ENCODE data around the gene OLIG1. TPM values are rescaled to one million over a fixed set of nuclear protein-coding genes. Genes with fewer than 3 reads are reported as not detected.

The OLIG1 gene
- total RNA-seq, 1 experiment from 2014 or later, result not detected

DNA sequence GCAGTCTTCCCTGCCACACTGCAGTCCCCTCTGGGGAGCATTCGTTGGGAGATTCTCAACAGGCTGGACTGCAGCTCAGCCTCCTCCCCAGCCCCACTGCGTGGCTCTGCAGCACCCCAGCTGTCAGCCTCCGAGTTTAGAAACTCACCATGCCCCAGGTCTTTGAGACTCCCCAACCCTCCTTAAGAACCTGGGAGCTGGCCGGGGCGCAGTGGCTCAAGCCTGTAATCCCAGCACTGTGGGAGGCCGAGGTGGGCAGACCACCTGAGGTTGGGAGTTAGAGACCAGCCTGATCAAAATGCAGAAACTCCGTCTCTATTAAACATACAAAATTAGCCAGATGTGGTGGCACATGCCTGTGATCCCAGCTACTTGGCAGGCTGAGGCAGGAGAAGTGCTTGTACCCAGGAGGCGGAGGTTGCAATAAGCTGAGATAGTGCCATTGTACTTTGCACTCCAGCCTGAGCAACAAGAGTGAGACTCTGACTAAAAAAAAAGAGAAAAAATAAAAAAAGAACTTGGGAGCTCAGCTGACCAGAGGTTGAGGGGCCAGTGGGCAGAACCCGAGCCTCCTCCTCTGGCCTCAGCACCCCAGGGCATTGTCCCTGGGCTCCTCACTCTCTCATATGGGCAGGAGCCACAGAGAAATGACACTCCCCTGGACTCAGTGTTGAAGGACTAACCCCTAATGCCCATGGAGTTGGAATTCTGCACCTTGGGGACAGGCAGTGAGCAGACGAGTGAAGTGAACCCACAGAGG lies 38.6 kb upstream of the OLIG1 start:
- TF ChIP-seq, protein P1, sequence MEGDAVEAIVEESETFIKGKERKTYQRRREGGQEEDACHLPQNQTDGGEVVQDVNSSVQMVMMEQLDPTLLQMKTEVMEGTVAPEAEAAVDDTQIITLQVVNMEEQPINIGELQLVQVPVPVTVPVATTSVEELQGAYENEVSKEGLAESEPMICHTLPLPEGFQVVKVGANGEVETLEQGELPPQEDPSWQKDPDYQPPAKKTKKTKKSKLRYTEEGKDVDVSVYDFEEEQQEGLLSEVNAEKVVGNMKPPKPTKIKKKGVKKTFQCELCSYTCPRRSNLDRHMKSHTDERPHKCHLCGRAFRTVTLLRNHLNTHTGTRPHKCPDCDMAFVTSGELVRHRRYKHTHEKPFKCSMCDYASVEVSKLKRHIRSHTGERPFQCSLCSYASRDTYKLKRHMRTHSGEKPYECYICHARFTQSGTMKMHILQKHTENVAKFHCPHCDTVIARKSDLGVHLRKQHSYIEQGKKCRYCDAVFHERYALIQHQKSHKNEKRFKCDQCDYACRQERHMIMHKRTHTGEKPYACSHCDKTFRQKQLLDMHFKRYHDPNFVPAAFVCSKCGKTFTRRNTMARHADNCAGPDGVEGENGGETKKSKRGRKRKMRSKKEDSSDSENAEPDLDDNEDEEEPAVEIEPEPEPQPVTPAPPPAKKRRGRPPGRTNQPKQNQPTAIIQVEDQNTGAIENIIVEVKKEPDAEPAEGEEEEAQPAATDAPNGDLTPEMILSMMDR (IDR thresholded peaks at IDR 0.05; ENCODE audit: insufficient read depth in 1 of 2, low read depth in 1 of 2, low read length in 1 of 2, severe bottlenecking in 1 of 2, unreplicated experiment in 1 of 2), result no peak
- no peak overlapping the region for H3K4me3 Mint-ChIP-seq (ENCODE audit: unreplicated experiment)
- no peaks in the 10 kb centered on the region for H3K9me3 Mint-ChIP-seq (ENCODE audit: unreplicated experiment)
- H3K27me3 Mint-ChIP-seq (ENCODE audit: insufficient read depth, unreplicated experiment), result peaks cover 18% of the 10 kb centered on the region
- H3K4me3 ChIP-seq (ENCODE audit: low read depth, low read length), result no peak overlapping the region
- BruUV-seq (replicated peaks), result no TSS peak
- DNase-seq, result no peak
- H3K36me3 Mint-ChIP-seq (ENCODE audit: insufficient read depth, unreplicated experiment), result no peaks in the 10 kb centered on the region
- H3K36me3 ChIP-seq (ENCODE audit: control insufficient read depth, insufficient read depth, low read length), result no peaks in the 10 kb centered on the region
- no peaks in the 10 kb centered on the region for H3K4me1 Mint-ChIP-seq (ENCODE audit: low read depth, unreplicated experiment)
- POLR2A ChIA-PET, result no interaction called here
- intact Hi-C loops (cut with micrococcal nuclease; ENCODE audit: unreplicated experiment), result no loop called here
- no peak overlapping the region for H3K27ac Mint-ChIP-seq (ENCODE audit: unreplicated experiment)
- H3K9me3 ChIP-seq, result no peaks in the 10 kb centered on the region
- H3K27me3 ChIP-seq (replicated peaks; ENCODE audit: control insufficient read depth, insufficient read depth, low read length), result no peaks in the 10 kb centered on the region
- CTCF ChIA-PET, result no interaction called here
- H3K4me1 ChIP-seq, result no peaks in the 10 kb centered on the region

DNA sequence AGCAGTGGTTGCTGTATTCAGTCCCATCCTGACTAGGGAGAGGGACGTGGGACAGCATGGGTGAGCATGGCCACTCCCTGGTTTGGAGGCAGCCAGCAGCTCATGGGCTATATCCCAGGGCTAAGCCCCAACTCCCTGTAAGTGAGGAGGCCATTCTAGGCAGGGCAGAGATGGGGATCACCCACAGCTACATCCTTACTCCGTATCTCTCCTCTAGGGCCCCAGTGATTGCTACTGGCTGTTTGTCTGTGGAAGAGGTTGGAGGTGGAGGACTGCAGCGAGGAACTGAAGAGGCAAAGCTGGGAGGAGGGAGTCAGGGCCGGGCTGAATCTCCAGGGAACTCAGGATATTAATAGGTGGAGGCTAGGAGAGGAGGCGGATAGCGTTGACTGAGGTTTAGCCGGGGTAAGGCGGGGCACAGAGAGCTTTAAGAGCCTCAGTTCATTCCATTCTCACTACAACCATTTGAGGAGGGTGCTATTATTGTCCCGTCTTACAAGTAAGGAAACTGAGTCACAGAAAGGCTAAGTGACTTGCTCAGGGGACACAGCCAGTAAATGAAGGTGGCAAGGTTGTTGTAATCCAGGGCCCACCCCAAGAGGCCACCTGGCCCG lies 37.4 kb upstream of the OLIG1 start:
- no peaks in the 10 kb centered on the region for H3K4me1 ChIP-seq
- H3K36me3 ChIP-seq (ENCODE audit: control insufficient read depth, insufficient read depth, low read length), result no peaks in the 10 kb centered on the region
- H3K4me3 ChIP-seq (ENCODE audit: low read depth, low read length), result no peak overlapping the region
- CTCF ChIA-PET, result no interaction called here
- Mint-ChIP-seq H3K9me3 (ENCODE audit: unreplicated experiment) (no peaks in the 10 kb centered on the region), H3K36me3 (ENCODE audit: insufficient read depth, unreplicated experiment) (no peaks in the 10 kb centered on the region), H3K27me3 (ENCODE audit: insufficient read depth, unreplicated experiment) (peaks cover 23% of the 10 kb centered on the region), H3K27ac (ENCODE audit: unreplicated experiment) (no peak overlapping the region), H3K4me3 (ENCODE audit: unreplicated experiment) (no peak overlapping the region), H3K4me1 (ENCODE audit: low read depth, unreplicated experiment) (no peaks in the 10 kb centered on the region)
- H3K9me3 ChIP-seq, result no peaks in the 10 kb centered on the region
- no TSS peak for BruUV-seq (replicated peaks)
- POLR2A ChIA-PET, result no interaction called here
- no peak for DNase-seq
- H3K27me3 ChIP-seq (replicated peaks; ENCODE audit: control insufficient read depth, insufficient read depth, low read length), result no peaks in the 10 kb centered on the region
- TF ChIP-seq, protein P1 (IDR thresholded peaks at IDR 0.05; ENCODE audit: insufficient read depth in 1 of 2, low read depth in 1 of 2, low read length in 1 of 2, severe bottlenecking in 1 of 2, unreplicated experiment in 1 of 2), result no peak
- intact Hi-C loops (cut with micrococcal nuclease; ENCODE audit: unreplicated experiment), result no loop called here

DNA sequence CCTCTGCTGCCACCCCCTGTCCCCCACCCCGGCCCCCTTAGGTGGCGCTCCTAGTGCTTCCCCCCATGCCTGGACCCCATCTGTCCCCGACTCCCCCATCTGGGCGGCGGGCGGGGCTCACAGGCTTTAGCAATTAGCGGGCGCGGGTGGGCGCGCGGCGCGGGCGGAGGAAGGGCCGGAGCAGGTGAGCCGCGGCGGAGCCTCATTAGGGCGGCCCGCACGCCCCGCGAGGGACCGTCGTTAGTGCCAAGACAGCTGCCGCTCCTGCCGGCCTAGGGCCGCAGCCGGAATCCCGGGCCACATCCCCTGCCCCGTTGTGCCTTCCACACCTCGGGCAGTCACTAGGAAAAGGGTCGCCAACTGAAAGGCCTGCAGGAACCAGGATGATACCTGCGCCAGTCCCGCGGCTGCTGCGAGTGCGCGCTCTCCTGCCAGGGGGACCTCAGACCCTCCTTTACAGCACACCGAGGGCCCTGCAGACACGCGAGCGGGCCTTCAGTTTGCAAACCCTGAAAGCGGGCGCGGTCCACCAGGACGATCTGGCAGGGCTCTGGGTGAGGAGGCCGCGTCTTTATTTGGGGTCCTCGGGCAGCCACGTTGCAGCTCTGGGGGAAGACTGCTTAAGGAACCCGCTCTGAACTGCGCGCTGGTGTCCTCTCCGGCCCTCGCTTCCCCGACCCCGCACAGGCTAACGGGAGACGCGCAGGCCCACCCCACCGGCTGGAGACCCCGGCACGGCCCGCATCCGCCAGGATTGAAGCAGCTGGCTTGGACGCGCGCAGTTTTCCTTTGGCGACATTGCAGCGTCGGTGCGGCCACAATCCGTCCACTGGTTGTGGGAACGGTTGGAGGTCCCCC lies 36.6 kb upstream of the OLIG1 start:
- Mint-ChIP-seq H3K4me1 (ENCODE audit: low read depth, unreplicated experiment) (no peaks in the 10 kb centered on the region), H3K4me3 (ENCODE audit: unreplicated experiment) (no peak overlapping the region), H3K9me3 (ENCODE audit: unreplicated experiment) (no peaks in the 10 kb centered on the region), H3K27me3 (ENCODE audit: insufficient read depth, unreplicated experiment) (peaks cover 23% of the 10 kb centered on the region), H3K27ac (ENCODE audit: unreplicated experiment) (no peak overlapping the region), H3K36me3 (ENCODE audit: insufficient read depth, unreplicated experiment) (no peaks in the 10 kb centered on the region)
- no peak for DNase-seq
- Histone ChIP-seq H3K4me3 (ENCODE audit: low read depth, low read length) (no peak overlapping the region), H3K27me3 (replicated peaks; ENCODE audit: control insufficient read depth, insufficient read depth, low read length) (no peaks in the 10 kb centered on the region), H3K36me3 (ENCODE audit: control insufficient read depth, insufficient read depth, low read length) (no peaks in the 10 kb centered on the region), H3K4me1 (no peaks in the 10 kb centered on the region), H3K9me3 (no peaks in the 10 kb centered on the region)
- ChIA-PET POLR2A (no interaction called here), CTCF (no interaction called here)
- intact Hi-C loops (cut with micrococcal nuclease; ENCODE audit: unreplicated experiment), result no loop called here
- BruUV-seq (replicated peaks), result no TSS peak
- TF ChIP-seq, protein P1 (IDR thresholded peaks at IDR 0.05; ENCODE audit: insufficient read depth in 1 of 2, low read depth in 1 of 2, low read length in 1 of 2, severe bottlenecking in 1 of 2, unreplicated experiment in 1 of 2), result no peak
